ENCODE data around the gene EBF3. TPM values are rescaled to one million over a fixed set of nuclear protein-coding genes. Genes with fewer than 3 reads are reported as not detected.

The EBF3 gene
- total and polyA plus RNA-seq, 2 experiments from 2014 or later: 0.27 to 0.49 TPM

DNA sequence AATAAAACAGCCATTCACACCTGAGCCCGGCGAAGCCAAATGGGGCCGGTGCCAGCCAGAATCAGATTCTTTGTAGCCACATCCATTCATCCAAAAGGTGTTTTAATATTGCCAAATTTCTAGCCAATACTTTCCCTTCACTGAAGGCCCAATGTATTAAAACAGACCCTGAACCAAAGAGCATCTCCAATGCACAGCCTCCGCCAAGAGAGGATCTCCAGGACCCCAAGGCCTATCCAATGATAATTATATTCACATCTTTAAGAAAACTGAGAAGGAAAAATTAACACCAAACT lies 12.2 kb downstream of the EBF3 start:
- H3K4me3 Mint-ChIP-seq: no peak overlapping the region
- peaks cover 42% of the 10 kb centered on the region for H3K4me1 ChIP-seq (ENCODE audit: insufficient read depth)
- ATAC-seq (no peak), DNase-seq (ENCODE audit: low spot score) (no peak)
- no peak overlapping the region for H3K27ac ChIP-seq (ENCODE audit: low read depth)
- no peaks in the 10 kb centered on the region for H3K9me3 Mint-ChIP-seq
- peaks cover 6% of the 10 kb centered on the region; the same call in 1 of the 2 replicates for H3F3A ChIP-seq (replicated peaks; ENCODE audit: low read depth)
- TF ChIP-seq, protein P1, sequence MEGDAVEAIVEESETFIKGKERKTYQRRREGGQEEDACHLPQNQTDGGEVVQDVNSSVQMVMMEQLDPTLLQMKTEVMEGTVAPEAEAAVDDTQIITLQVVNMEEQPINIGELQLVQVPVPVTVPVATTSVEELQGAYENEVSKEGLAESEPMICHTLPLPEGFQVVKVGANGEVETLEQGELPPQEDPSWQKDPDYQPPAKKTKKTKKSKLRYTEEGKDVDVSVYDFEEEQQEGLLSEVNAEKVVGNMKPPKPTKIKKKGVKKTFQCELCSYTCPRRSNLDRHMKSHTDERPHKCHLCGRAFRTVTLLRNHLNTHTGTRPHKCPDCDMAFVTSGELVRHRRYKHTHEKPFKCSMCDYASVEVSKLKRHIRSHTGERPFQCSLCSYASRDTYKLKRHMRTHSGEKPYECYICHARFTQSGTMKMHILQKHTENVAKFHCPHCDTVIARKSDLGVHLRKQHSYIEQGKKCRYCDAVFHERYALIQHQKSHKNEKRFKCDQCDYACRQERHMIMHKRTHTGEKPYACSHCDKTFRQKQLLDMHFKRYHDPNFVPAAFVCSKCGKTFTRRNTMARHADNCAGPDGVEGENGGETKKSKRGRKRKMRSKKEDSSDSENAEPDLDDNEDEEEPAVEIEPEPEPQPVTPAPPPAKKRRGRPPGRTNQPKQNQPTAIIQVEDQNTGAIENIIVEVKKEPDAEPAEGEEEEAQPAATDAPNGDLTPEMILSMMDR (conservative IDR thresholded peaks at IDR 0.05; ENCODE audit: low read depth in 2 of 2): no peak
- TF ChIP-seq, protein P2, sequence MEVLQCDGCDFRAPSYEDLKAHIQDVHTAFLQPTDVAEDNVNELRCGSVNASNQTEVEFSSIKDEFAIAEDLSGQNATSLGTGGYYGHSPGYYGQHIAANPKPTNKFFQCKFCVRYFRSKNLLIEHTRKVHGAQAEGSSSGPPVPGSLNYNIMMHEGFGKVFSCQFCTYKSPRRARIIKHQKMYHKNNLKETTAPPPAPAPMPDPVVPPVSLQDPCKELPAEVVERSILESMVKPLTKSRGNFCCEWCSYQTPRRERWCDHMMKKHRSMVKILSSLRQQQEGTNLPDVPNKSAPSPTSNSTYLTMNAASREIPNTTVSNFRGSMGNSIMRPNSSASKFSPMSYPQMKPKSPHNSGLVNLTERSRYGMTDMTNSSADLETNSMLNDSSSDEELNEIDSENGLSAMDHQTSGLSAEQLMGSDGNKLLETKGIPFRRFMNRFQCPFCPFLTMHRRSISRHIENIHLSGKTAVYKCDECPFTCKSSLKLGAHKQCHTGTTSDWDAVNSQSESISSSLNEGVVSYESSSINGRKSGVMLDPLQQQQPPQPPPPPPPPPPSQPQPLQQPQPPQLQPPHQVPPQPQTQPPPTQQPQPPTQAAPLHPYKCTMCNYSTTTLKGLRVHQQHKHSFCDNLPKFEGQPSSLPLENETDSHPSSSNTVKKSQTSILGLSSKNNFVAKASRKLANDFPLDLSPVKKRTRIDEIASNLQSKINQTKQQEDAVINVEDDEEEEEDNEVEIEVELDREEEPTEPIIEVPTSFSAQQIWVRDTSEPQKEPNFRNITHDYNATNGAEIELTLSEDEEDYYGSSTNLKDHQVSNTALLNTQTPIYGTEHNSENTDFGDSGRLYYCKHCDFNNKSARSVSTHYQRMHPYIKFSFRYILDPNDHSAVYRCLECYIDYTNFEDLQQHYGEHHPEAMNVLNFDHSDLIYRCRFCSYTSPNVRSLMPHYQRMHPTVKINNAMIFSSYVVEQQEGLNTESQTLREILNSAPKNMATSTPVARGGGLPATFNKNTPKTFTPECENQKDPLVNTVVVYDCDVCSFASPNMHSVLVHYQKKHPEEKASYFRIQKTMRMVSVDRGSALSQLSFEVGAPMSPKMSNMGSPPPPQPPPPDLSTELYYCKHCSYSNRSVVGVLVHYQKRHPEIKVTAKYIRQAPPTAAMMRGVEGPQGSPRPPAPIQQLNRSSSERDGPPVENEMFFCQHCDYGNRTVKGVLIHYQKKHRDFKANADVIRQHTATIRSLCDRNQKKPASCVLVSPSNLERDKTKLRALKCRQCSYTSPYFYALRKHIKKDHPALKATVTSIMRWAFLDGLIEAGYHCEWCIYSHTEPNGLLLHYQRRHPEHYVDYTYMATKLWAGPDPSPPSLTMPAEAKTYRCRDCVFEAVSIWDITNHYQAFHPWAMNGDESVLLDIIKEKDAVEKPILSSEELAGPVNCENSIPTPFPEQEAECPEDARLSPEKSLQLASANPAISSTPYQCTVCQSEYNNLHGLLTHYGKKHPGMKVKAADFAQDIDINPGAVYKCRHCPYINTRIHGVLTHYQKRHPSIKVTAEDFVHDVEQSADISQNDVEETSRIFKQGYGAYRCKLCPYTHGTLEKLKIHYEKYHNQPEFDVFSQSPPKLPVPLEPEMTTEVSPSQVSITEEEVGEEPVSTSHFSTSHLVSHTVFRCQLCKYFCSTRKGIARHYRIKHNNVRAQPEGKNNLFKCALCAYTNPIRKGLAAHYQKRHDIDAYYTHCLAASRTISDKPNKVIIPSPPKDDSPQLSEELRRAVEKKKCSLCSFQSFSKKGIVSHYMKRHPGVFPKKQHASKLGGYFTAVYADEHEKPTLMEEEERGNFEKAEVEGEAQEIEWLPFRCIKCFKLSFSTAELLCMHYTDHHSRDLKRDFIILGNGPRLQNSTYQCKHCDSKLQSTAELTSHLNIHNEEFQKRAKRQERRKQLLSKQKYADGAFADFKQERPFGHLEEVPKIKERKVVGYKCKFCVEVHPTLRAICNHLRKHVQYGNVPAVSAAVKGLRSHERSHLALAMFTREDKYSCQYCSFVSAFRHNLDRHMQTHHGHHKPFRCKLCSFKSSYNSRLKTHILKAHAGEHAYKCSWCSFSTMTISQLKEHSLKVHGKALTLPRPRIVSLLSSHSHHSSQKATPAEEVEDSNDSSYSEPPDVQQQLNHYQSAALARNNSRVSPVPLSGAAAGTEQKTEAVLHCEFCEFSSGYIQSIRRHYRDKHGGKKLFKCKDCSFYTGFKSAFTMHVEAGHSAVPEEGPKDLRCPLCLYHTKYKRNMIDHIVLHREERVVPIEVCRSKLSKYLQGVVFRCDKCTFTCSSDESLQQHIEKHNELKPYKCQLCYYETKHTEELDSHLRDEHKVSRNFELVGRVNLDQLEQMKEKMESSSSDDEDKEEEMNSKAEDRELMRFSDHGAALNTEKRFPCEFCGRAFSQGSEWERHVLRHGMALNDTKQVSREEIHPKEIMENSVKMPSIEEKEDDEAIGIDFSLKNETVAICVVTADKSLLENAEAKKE (CRISPR knock-in tag; IDR thresholded peaks at IDR 0.05): no peak
- TF ChIP-seq NANOG (IDR thresholded peaks at IDR 0.05; ENCODE audit: borderline replicate concordance): no peak
- no peak for TF ChIP-seq JUNB (IDR thresholded peaks at IDR 0.05; ENCODE audit: unreplicated experiment)
- TF ChIP-seq ZNF331 (CRISPR knock-in tag; IDR thresholded peaks at IDR 0.05; ENCODE audit: low read depth): no peak
- no peak for TF ChIP-seq STAT1 (IDR thresholded peaks at IDR 0.05; ENCODE audit: unreplicated experiment)
- no peak for TF ChIP-seq EZH2 (IDR thresholded peaks at IDR 0.05; ENCODE audit: low read depth, unreplicated experiment)
- TF ChIP-seq CREB1 (CRISPR knock-in tag; IDR thresholded peaks at IDR 0.05; ENCODE audit: low read depth): no peak
- H3K79me2 ChIP-seq (replicated peaks; ENCODE audit: insufficient read depth): no peaks in the 10 kb centered on the region
- H3K4me1 Mint-ChIP-seq: peaks cover 44% of the 10 kb centered on the region
- H3K36me3 ChIP-seq (ENCODE audit: insufficient read depth): no peaks in the 10 kb centered on the region
- no peak overlapping the region for H3K4me3 ChIP-seq
- peaks cover 54% of the 10 kb centered on the region for H3K27me3 Mint-ChIP-seq (ENCODE audit: insufficient read depth, low read depth, poor library complexity)
- H3K27me3 ChIP-seq (ENCODE audit: insufficient read depth): peaks cover 51% of the 10 kb centered on the region
- H3K9me2 ChIP-seq (ENCODE audit: insufficient read depth): no peaks in the 10 kb centered on the region
- no peaks in the 10 kb centered on the region for H3K36me3 Mint-ChIP-seq (ENCODE audit: low read depth)
- no peak overlapping the region for H3K4me2 ChIP-seq
- no peak overlapping the region for H2AFZ ChIP-seq
- H3K27ac Mint-ChIP-seq: no peak overlapping the region
- no peaks in the 10 kb centered on the region for H4K20me1 ChIP-seq (replicated peaks; ENCODE audit: insufficient read depth)
